Stimulated activated CD8-positive, alpha-beta memory T cell treated with anti-CD3 and anti-CD28 coated beads, Interleukin-2, amount 100 ng/mL, for 1 hour (primary cell): Measurements from ENCODE around the gene CNIH1.
"Not testable (repeated sequence)": the region's sequence is repeated elsewhere in the genome, so short reads cannot be mapped to it uniquely, and the experiment has no call there.

Source experiments
- DNase-seq, 2 donors: peaks; one replicate each; pipeline ENCODE4 v3.0.0-alpha.2; 2020; ENCODE audit warnings: low read depth in 2 of 2

Gene CNIH1

GRCh38 chr14:54381821-54382220 lies 59.4 kb downstream of the CNIH1 start:
- no peak for DNase-seq

GRCh38 chr14:54380558-54380957 lies 60.6 kb downstream of the CNIH1 start:
- not testable (repeated sequence) for DNase-seq

GRCh38 chr14:54378893-54379292 lies 62.3 kb downstream of the CNIH1 start:
- not testable (repeated sequence) for DNase-seq

- DNase-seq = no peak
These were observed 63.7 kb downstream of the CNIH1 start for GRCh38 chr14:54377501-54377900.

GRCh38 chr14:54374117-54374884 lies 66.9 kb downstream of the CNIH1 start:
- no peak for DNase-seq
